Gastroesophageal sphincter (tissue), 3 donors: ENCODE results near the gene RMP24.

Experiments
- POLR2A ChIP-seq, 2 donors: fragments of 450-650 bp; IDR thresholded peaks; one replicate each; pipeline ENCODE4 v1.6.1; 2017; ENCODE audit warnings: antibody characterized with exemption in 2 of 2, mild to moderate bottlenecking in 2 of 2, moderate library complexity in 1 of 2
- POLR2AphosphoS5 ChIP-seq: sonication (generic); formaldehyde crosslinking; IDR thresholded peaks from one replicate; pipeline ENCODE4 v1.6.1; 2017; ENCODE audit warnings: antibody characterized with exemption
- TF ChIP-seq, protein P1 (sequence below), 4 experiments: fragments of 200-600 bp in 2 of 4; fragments of 450-650 bp in 2 of 4; sonication (generic) in 1 of 4; IDR thresholded peaks; one replicate each; pipeline ENCODE4 v1.5.1; 2017 to 2019; ENCODE audit warnings: antibody characterized with exemption in 4 of 4, mild to moderate bottlenecking in 2 of 4, moderate library complexity in 2 of 4

DNA sequence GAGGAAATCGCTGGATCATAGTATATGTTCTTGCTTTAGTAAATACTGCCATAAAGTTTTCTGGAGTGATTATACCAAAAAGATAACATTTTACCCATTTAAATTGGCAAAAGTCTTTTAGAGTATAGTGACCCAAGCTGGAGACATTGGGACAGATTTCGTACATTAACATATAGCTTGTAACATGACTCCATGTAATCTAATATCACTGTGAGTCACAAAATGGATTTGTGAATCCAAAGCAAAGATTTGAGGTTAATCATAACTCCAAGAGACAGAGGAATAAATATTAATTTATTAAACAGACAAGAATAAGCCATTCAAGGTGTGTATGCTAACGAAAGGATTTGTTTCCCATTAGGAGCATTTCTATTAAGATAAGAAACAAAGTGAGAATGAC lies 45.0 kb upstream of the RMP24 start:
- TF ChIP-seq, protein P1, sequence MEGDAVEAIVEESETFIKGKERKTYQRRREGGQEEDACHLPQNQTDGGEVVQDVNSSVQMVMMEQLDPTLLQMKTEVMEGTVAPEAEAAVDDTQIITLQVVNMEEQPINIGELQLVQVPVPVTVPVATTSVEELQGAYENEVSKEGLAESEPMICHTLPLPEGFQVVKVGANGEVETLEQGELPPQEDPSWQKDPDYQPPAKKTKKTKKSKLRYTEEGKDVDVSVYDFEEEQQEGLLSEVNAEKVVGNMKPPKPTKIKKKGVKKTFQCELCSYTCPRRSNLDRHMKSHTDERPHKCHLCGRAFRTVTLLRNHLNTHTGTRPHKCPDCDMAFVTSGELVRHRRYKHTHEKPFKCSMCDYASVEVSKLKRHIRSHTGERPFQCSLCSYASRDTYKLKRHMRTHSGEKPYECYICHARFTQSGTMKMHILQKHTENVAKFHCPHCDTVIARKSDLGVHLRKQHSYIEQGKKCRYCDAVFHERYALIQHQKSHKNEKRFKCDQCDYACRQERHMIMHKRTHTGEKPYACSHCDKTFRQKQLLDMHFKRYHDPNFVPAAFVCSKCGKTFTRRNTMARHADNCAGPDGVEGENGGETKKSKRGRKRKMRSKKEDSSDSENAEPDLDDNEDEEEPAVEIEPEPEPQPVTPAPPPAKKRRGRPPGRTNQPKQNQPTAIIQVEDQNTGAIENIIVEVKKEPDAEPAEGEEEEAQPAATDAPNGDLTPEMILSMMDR (IDR thresholded peaks at IDR 0.05): no peak
- TF ChIP-seq POLR2A (IDR thresholded peaks at IDR 0.05) (no peak), POLR2AphosphoS5 (no peak)
